OCI-LY3 (cell line): ENCODE results near the gene ABCB7.
"Not testable (repeated sequence)": the region's sequence is repeated elsewhere in the genome, so short reads cannot be mapped to it uniquely, and the experiment has no call there.

ENCODE experiments used
- H2AFZ ChIP-seq: fragments of 200-600, 300-600 bp; shearing (Covaris generic); 2 replicates; pipeline ENCODE4 v1.6.0; 2014; ENCODE audit warnings: antibody characterized with exemption, low read depth, low read length
- H3K27ac ChIP-seq: fragments of 200-600, 300-600 bp; sonication (generic); 2 replicates; pipeline ENCODE4 v1.5.1; 2014; ENCODE audit warnings: mild to moderate bottlenecking, low read length, moderate library complexity, mixed read lengths
- H3K27me3 ChIP-seq: fragments of 200-600, 300-600 bp; sonication (generic); 2 replicates; pipeline ENCODE4 v1.6.1; 2014; ENCODE audit warnings: low read depth, low read length, mixed read lengths
- H3K36me3 ChIP-seq: fragments of 200-600, 300-600 bp; sonication (generic); replicated peaks from 2 replicates; pipeline ENCODE3; 2014; ENCODE audit warnings: low read depth, low read length, mixed read lengths
- H3K4me1 ChIP-seq: fragments of 300-600, 200-600 bp; sonication (generic); 2 replicates; pipeline ENCODE4 v1.6.1; 2014; ENCODE audit warnings: low read length, mixed read lengths
- H3K4me2 ChIP-seq: fragments of 200-600, 300-600 bp; sonication (generic); 2 replicates; pipeline ENCODE4 v1.6.1; 2014; ENCODE audit warnings: low read length, mixed read lengths
- H3K4me3 ChIP-seq: fragments of 300-600, 200-600 bp; sonication (generic); 2 replicates; pipeline ENCODE4 v1.5.1; 2014; ENCODE audit warnings: antibody characterized with exemption, mild to moderate bottlenecking, low read length, moderate library complexity
- H3K79me2 ChIP-seq: fragments of 300-600, 200-600 bp; shearing (Covaris generic); 2 replicates; pipeline ENCODE4 v1.6.1; 2014; ENCODE audit warnings: mild to moderate bottlenecking, low read length, mixed read lengths
- H3K9ac ChIP-seq: fragments of 300-600, 200-600 bp; shearing (Covaris generic); 2 replicates; pipeline ENCODE4 v1.6.0; 2014; ENCODE audit warnings: mild to moderate bottlenecking, low read length, moderate library complexity
- H3K9me3 ChIP-seq: fragments of 200-600, 300-600 bp; shearing (Covaris generic); 2 replicates; pipeline ENCODE4 v1.6.1; 2014; ENCODE audit warnings: low read length, mixed read lengths; ENCODE audit not compliant: insufficient read depth
- H4K20me1 ChIP-seq: fragments of 200-600, 300-600 bp; sonication (generic); 2 replicates; pipeline ENCODE4 v1.6.1; 2016; ENCODE audit warnings: low read length, mixed read lengths; ENCODE audit not compliant: insufficient read depth
- CTCF ChIP-seq: fragments of 200-600, 300-600 bp; sonication (generic); IDR thresholded peaks from 2 replicates; pipeline ENCODE4 v1.5.1; 2014; ENCODE audit warnings: antibody characterized with exemption, low read length, low read depth
- EZH2phosphoT487 ChIP-seq: fragments of 200-600 bp; shearing (Covaris generic); IDR thresholded peaks from 2 replicates; pipeline ENCODE4 v1.6.1; 2018; ENCODE audit warnings: antibody characterized with exemption, mixed run types, low read depth

Gene ABCB7

GRCh38 chrX:75151827-75152592 is 4.1 kb downstream of the ABCB7 start:
- no peak overlapping the region for H3K4me2 ChIP-seq
- peaks cover 59% of the 10 kb centered on the region for H3K79me2 ChIP-seq
- H3K4me3 ChIP-seq = no peak overlapping the region
- H4K20me1 ChIP-seq = no peaks in the 10 kb centered on the region
- H3K36me3 ChIP-seq = no peaks in the 10 kb centered on the region
- H3K27ac ChIP-seq = no peak overlapping the region
- H3K27me3 ChIP-seq = no peaks in the 10 kb centered on the region
- H3K9ac ChIP-seq = no peak overlapping the region
- no peak for TF ChIP-seq EZH2phosphoT487
- no peak for TF ChIP-seq CTCF
- no peaks in the 10 kb centered on the region for H3K9me3 ChIP-seq
- H2AFZ ChIP-seq = no peak overlapping the region
- peaks cover 13% of the 10 kb centered on the region for H3K4me1 ChIP-seq

DNA sequence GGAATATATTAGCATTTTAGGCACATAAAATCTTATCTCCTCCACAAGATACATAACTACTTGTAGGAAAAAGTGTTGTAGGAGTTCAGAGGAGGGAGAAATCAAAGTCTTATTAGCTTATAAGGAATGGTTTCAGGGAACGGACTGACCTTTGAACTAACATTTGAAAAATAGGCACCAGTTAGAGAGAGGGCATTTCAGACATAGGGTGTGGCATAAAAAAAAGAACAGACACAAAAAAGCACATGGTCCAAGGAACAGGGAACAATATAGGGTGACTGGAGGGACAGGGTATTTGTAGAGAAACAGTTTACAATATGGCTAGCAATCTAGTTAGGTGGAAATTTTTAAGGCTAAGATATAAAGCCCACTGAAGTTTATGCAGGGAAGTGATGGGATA is 6.4 kb downstream of the ABCB7 start:
- no peaks in the 10 kb centered on the region for H3K9me3 ChIP-seq
- H3K9ac ChIP-seq = no peak overlapping the region
- no peak overlapping the region for H3K4me3 ChIP-seq
- no peaks in the 10 kb centered on the region for H4K20me1 ChIP-seq
- no peak overlapping the region for H2AFZ ChIP-seq
- peaks cover 8% of the 10 kb centered on the region for H3K4me1 ChIP-seq
- H3K27ac ChIP-seq = no peak overlapping the region
- H3K4me2 ChIP-seq = no peak overlapping the region
- TF ChIP-seq EZH2phosphoT487 (no peak), CTCF (no peak)
- no peaks in the 10 kb centered on the region for H3K27me3 ChIP-seq
- H3K36me3 ChIP-seq = no peaks in the 10 kb centered on the region
- peaks cover 69% of the 10 kb centered on the region for H3K79me2 ChIP-seq

- no peak for TF ChIP-seq CTCF
- no peak for TF ChIP-seq EZH2phosphoT487
- Histone ChIP-seq H3K36me3 (no peaks in the 10 kb centered on the region), H2AFZ (no peak overlapping the region), H3K9ac (no peak overlapping the region), H3K27me3 (no peaks in the 10 kb centered on the region), H3K79me2 (peaks cover 70% of the 10 kb centered on the region), H3K4me3 (no peak overlapping the region), H3K27ac (no peak overlapping the region), H3K9me3 (no peaks in the 10 kb centered on the region), H3K4me2 (no peak overlapping the region), H4K20me1 (no peaks in the 10 kb centered on the region), H3K4me1 (no peaks in the 10 kb centered on the region)
These were observed 23.4 kb downstream of the ABCB7 start for GRCh38 chrX:75132672-75133071.

GRCh38 chrX:75131973-75132627 is 24.0 kb downstream of the ABCB7 start:
- H3K4me2 ChIP-seq = no peak overlapping the region
- no peaks in the 10 kb centered on the region for H3K27me3 ChIP-seq
- H3K79me2 ChIP-seq = peaks cover 68% of the 10 kb centered on the region
- H3K9me3 ChIP-seq = no peaks in the 10 kb centered on the region
- H3K27ac ChIP-seq = no peak overlapping the region
- H4K20me1 ChIP-seq = no peaks in the 10 kb centered on the region
- TF ChIP-seq EZH2phosphoT487 = no peak
- TF ChIP-seq CTCF = no peak
- no peak overlapping the region for H3K4me3 ChIP-seq
- H2AFZ ChIP-seq = no peak overlapping the region
- no peaks in the 10 kb centered on the region for H3K4me1 ChIP-seq
- H3K36me3 ChIP-seq = no peaks in the 10 kb centered on the region
- H3K9ac ChIP-seq = no peak overlapping the region

GRCh38 chrX:75129069-75129468 is 27.0 kb downstream of the ABCB7 start:
- H3K9me3 ChIP-seq, H2AFZ ChIP-seq, H3K27me3 ChIP-seq, H3K4me3 ChIP-seq, H3K4me1 ChIP-seq, H3K36me3 ChIP-seq, H4K20me1 ChIP-seq, H3K4me2 ChIP-seq, H3K9ac ChIP-seq, H3K27ac ChIP-seq: not testable (repeated sequence)
- peaks cover 46% of the 10 kb centered on the region for H3K79me2 ChIP-seq
